AG04449 (cell line): ENCODE data around the gene PPT1.
"Not testable (repeated sequence)": the region's sequence is repeated elsewhere in the genome, so short reads cannot be mapped to it uniquely, and the experiment has no call there.

Experiments
- CTCF ChIA-PET: fragments of 350-600 bp; formaldehyde crosslinking; extraction: SDS; loops from one replicate; lab custom pipeline; 2021; ENCODE audit warnings: antibody characterized with exemption; lab: Yijun Ruan, JAX
- POLR2A ChIA-PET: fragments of 400-600, 350-600 bp; formaldehyde crosslinking; extraction: SDS; loops from one replicate; lab custom pipeline; 2020; ENCODE audit warnings: antibody characterized with exemption, inconsistent platforms; lab: Yijun Ruan, JAX
- DNase-seq: peaks from one replicate; pipeline ENCODE4 v3.0.0-alpha.2; 2010; ENCODE audit warnings: low read depth, low spot score
- H3K4me3 ChIP-seq: 2 replicates; pipeline ENCODE4 v1.5.1; 2011; ENCODE audit warnings: low read depth, mild to moderate bottlenecking, control low read depth, low read length
- TF ChIP-seq, protein P1 (sequence below): IDR thresholded peaks from one replicate; pipeline ENCODE4 v1.5.1; 2011; ENCODE audit warnings: mild to moderate bottlenecking, moderate library complexity, low read length, control low read depth, inconsistent platforms; ENCODE audit not compliant: insufficient read depth; ENCODE audit errors: missing control alignments

Gene PPT1

DNA sequence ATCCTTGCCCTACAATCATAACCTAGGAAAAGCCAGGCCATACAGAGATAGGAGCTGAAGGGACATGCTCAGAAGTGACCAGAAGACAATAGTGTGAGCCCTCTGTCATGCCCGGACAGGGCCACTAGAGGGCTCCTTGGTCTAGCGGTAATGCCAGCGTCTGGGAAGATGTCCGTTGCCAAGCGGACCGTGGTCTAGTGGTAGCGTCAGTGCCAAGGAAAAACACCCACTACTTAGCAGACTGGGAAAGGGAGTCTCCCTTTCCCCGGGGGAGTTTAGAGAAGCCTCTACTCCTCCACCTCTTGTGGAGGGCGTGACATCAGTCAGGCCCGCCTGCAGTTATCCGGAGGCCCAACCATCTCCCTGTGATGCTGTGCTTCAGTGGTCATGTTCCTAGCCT lies 12.3 kb downstream of the PPT1 start:
- H3K4me3 ChIP-seq, DNase-seq: not testable (repeated sequence)
- CTCF ChIA-PET: interaction anchor here (0.9 to 18.0 kb wide), 20 partner anchors 8 to 366 kb away, joined by 3 to 292 read pairs (median 6); partner anchors contain the start of genes PPT1 and ZFP69B
- TF ChIP-seq, protein P1, sequence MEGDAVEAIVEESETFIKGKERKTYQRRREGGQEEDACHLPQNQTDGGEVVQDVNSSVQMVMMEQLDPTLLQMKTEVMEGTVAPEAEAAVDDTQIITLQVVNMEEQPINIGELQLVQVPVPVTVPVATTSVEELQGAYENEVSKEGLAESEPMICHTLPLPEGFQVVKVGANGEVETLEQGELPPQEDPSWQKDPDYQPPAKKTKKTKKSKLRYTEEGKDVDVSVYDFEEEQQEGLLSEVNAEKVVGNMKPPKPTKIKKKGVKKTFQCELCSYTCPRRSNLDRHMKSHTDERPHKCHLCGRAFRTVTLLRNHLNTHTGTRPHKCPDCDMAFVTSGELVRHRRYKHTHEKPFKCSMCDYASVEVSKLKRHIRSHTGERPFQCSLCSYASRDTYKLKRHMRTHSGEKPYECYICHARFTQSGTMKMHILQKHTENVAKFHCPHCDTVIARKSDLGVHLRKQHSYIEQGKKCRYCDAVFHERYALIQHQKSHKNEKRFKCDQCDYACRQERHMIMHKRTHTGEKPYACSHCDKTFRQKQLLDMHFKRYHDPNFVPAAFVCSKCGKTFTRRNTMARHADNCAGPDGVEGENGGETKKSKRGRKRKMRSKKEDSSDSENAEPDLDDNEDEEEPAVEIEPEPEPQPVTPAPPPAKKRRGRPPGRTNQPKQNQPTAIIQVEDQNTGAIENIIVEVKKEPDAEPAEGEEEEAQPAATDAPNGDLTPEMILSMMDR: peak; percentile 54
- POLR2A ChIA-PET: interaction anchor here (0.7 kb wide), 1 partner anchor 254 kb away, joined by 3 read pairs; no protein-coding TSS in a partner anchor

DNA sequence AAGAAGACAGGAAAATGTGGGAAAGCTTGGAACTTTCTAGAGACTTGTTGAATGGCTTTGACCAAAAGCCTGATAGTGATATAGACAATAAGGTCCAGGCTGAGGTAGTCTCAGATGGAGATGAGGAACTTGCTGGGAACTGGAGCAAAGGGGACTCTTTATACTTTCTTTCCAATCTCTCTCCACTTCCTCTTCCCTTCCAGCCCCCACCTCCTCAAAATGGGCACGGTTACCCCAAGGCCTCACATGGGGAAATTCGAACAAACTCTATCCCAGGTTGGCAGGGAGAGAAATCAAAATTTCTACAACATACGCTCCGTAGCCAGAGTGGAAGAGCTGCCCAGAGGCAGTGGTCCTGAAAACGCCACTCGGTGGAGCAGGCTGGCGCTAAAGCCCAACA lies 15.2 kb downstream of the PPT1 start:
- CTCF ChIA-PET: interaction anchor here (1.7 to 18.0 kb wide), 3 partner anchors 8 to 257 kb away, joined by 7 to 292 read pairs (median 75); no protein-coding TSS in a partner anchor
- H3K4me3 ChIP-seq: no peak overlapping the region
- no peak for DNase-seq
- TF ChIP-seq, protein P1: no peak
- POLR2A ChIA-PET: no interaction called here

DNA sequence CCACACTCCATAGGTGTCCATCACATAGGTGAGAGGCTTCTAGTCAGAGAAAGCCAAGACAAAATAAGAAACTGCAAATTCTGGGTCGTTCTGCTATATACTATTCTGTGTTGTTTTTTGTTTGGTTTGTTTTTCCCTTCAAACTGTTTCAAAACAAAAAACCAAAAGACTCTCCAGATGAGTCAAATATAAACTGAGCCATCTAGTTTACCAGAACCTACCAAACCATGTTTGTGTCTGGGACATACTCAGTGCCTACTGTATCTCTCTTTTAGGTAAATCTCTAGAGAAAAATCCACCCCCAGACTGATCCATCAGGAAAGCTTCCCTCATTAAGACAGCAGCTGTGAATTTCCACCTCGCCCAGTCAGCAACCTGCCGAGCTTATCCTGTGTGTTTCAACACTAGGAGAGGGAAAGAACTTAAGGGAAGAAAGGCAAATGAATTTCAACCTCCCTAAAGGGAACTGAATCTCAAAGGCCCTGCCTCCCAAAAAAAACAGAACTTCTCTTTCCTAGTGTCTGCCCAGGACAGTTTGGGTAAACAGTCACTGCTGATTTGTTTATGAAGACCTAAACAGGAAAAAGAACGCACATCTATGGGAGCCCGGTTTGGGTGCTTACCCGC lies 17.2 kb downstream of the PPT1 start:
- ChIA-PET POLR2A (no interaction called here), CTCF (interaction anchor here (2.0 to 18.0 kb wide), 5 partner anchors 9 to 259 kb away, joined by 5 to 292 read pairs (median 56); no protein-coding TSS in a partner anchor)
- DNase-seq: no peak
- no peak overlapping the region for H3K4me3 ChIP-seq
- TF ChIP-seq, protein P1: no peak

DNA sequence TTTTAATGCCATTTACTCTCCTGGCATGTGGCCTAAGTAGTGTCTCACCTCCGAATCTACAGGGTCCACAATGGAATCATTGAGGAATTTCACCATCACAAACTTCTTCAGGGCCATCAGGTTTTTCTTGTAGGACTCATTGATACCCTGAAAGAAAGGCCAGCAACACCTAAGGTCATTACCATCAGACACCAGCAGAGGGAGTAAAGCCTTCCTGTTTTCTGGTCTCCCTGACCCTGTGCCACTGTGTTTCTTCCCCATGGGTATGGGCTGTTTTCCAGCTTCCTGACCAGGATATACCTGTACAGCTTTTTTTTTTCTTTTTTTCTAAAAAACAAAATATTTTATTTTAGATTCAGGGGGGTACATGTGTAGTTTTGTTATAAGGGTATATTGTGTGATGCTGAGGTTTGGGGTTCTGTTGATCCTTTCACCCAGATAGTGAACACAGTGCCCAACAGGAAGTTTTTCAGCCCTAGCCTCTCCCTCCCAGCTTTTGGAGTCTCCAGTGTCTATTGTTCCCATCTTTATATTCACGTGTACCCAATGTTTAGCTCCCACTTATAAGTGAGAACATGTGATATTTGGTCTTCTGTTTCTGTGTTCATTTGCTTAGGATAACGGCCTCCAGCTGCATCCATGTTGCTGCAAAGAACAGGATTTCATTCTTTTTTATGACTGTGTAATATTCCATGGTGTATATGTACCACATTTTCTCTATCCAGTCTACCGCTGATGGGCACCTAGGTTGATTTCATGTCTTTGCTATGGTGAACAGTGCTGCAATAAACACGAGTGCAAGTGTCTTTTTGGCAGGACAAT lies 18.3 kb downstream of the PPT1 start:
- H3K4me3 ChIP-seq: no peak overlapping the region
- TF ChIP-seq, protein P1: peak; percentile 79
- POLR2A ChIA-PET: no interaction called here
- CTCF ChIA-PET: interaction anchor here (0.6 to 18.0 kb wide), 21 partner anchors 8 to 389 kb away, joined by 3 to 292 read pairs (median 5); no protein-coding TSS in a partner anchor
- DNase-seq: no peak

DNA sequence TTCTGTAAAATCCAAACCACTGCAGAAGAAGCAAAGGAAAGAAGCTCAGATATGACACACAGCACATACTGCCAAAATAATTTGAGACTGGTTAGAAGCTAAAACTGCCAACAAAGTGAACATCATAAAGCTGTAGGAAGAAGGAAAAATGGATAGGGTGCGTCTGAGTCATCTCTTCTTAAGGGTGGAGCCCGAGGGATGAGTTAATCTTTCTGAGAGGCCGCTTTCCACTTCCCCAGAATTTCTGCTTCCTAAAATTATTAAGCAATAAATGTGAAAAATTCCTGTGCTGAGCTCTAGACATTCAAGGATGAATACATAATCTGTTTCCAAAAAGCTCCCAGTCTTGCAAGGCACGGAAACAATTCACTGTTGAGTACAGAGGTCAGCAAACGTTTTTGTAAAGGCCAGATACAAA lies 20.1 kb downstream of the PPT1 start:
- TF ChIP-seq, protein P1: no peak
- POLR2A ChIA-PET: no interaction called here
- CTCF ChIA-PET: interaction anchor here (0.7 to 18.0 kb wide), 13 partner anchors 8 to 328 kb away, joined by 3 to 292 read pairs (median 8); partner anchors contain the start of gene CAP1
- H3K4me3 ChIP-seq: no peak overlapping the region
- DNase-seq: no peak
